Neural cell (in vitro differentiated cells): ENCODE results near the gene MRPL10. TPM values are rescaled to one million over a fixed set of nuclear protein-coding genes. Genes with fewer than 3 reads are reported as not detected.

ENCODE experiments used
- H2AFZ ChIP-seq: fragments of 200-600, 300-800 bp; sonication (generic), shearing (Covaris generic); 2 replicates; pipeline ENCODE4 v1.6.0; 2014; ENCODE audit warnings: low read depth, mild to moderate bottlenecking, antibody characterized with exemption, low read length, moderate library complexity
- H3F3A ChIP-seq: fragments of 200-600 bp; shearing (Covaris generic); 2 replicates; pipeline ENCODE4 v1.6.1; 2016; ENCODE audit warnings: mild to moderate bottlenecking, moderate library complexity, mixed read lengths, antibody characterized with exemption, low read length; ENCODE audit not compliant: insufficient read depth, poor library complexity, severe bottlenecking
- H3K27ac ChIP-seq: fragments of 200-600, 300-800 bp; sonication (generic), shearing (Covaris generic); 2 replicates; pipeline ENCODE4 v1.5.1; 2014; ENCODE audit warnings: mild to moderate bottlenecking, low read length, moderate library complexity
- H3K27me3 ChIP-seq: fragments of 300-800, 200-600 bp; sonication (generic), shearing (Covaris generic); 2 replicates; pipeline ENCODE4 v1.6.0; 2014; ENCODE audit warnings: mild to moderate bottlenecking, low read depth, low read length, moderate library complexity; ENCODE audit not compliant: insufficient read depth
- H3K36me3 ChIP-seq: fragments of 300-800, 200-600 bp; sonication (generic), shearing (Covaris generic); 2 replicates; pipeline ENCODE4 v1.5.1; 2014; ENCODE audit warnings: mild to moderate bottlenecking, antibody characterized with exemption, low read length, moderate library complexity; ENCODE audit not compliant: insufficient read depth
- H3K4me2 ChIP-seq: fragments of 300-800, 200-600 bp; sonication (generic), shearing (Covaris generic); 2 replicates; pipeline ENCODE4 v1.6.0; 2014; ENCODE audit warnings: mild to moderate bottlenecking, low read length
- H3K4me3 ChIP-seq: fragments of 300-800, 200-600 bp; sonication (generic), shearing (Covaris generic); 2 replicates; pipeline ENCODE4 v1.5.1; 2014; ENCODE audit warnings: mild to moderate bottlenecking, low read length, moderate library complexity
- H3K79me2 ChIP-seq: fragments of 200-600 bp; shearing (Covaris generic); replicated peaks from 2 replicates; pipeline ENCODE4 v1.6.0; 2014; ENCODE audit warnings: mild to moderate bottlenecking, low read length, moderate library complexity; ENCODE audit not compliant: insufficient read depth
- H3K9ac ChIP-seq: fragments of 300-800, 200-600 bp; sonication (generic), shearing (Covaris generic); 2 replicates; pipeline ENCODE4 v1.6.1; 2016; ENCODE audit warnings: mild to moderate bottlenecking, low read length, mixed read lengths
- H3K9me2 ChIP-seq: fragments of 200-600 bp; shearing (Covaris generic); 2 replicates; pipeline ENCODE4 v1.6.1; 2016; ENCODE audit warnings: mild to moderate bottlenecking, low read length, mixed read lengths; ENCODE audit not compliant: insufficient read depth
- H3K9me3 ChIP-seq: fragments of 200-600, 300-800 bp; sonication (generic), shearing (Covaris generic); 2 replicates; pipeline ENCODE4 v1.6.1; 2016; ENCODE audit warnings: mild to moderate bottlenecking, mixed run types, low read length, moderate library complexity, mixed read lengths
- H4K20me1 ChIP-seq: fragments of 200-600 bp; shearing (Covaris generic); 2 replicates; pipeline ENCODE4 v1.6.1; 2016; ENCODE audit warnings: mild to moderate bottlenecking, mixed run types; ENCODE audit not compliant: insufficient read depth
- CTCF ChIP-seq: fragments of 450-650 bp; IDR thresholded peaks from 2 replicates; pipeline ENCODE4 v1.5.1; 2014; ENCODE audit warnings: antibody characterized with exemption, mild to moderate bottlenecking, moderate library complexity; ENCODE audit not compliant: poor library complexity, severe bottlenecking
- EP300 ChIP-seq: fragments of 450-650 bp; conservative IDR thresholded peaks from 2 replicates; pipeline ENCODE4 v1.6.1; 2014; ENCODE audit warnings: antibody characterized with exemption, mild to moderate bottlenecking, moderate library complexity; ENCODE audit not compliant: poor library complexity, severe bottlenecking
- EZH2 ChIP-seq: fragments of 200-600, 300-800 bp; shearing (Covaris generic), sonication (generic); IDR thresholded peaks from 2 replicates; pipeline ENCODE4 v1.6.1; 2014; ENCODE audit warnings: antibody characterized with exemption, low read length, borderline replicate concordance, mild to moderate bottlenecking; ENCODE audit not compliant: insufficient read depth, poor library complexity, severe bottlenecking
- MXI1 ChIP-seq: fragments of 450-650 bp; conservative IDR thresholded peaks from 2 replicates; pipeline ENCODE4 v1.6.1; 2014; ENCODE audit warnings: antibody characterized with exemption, mild to moderate bottlenecking; ENCODE audit not compliant: poor library complexity, severe bottlenecking
- POLR2AphosphoS5 ChIP-seq: IDR thresholded peaks from 2 replicates; pipeline ENCODE4 v1.6.1; 2012
- RAD21 ChIP-seq: fragments of 450-650 bp; conservative IDR thresholded peaks from 2 replicates; pipeline ENCODE4 v1.6.1; 2014; ENCODE audit warnings: antibody characterized with exemption, mild to moderate bottlenecking, moderate library complexity
- SMC3 ChIP-seq: fragments of 450-650 bp; conservative IDR thresholded peaks from 2 replicates; pipeline ENCODE4 v1.6.1; 2014; ENCODE audit warnings: antibody characterized with exemption, mild to moderate bottlenecking, moderate library complexity; ENCODE audit not compliant: poor library complexity
- TAF1 ChIP-seq: IDR thresholded peaks from 2 replicates; pipeline ENCODE4 v1.6.1; 2012; ENCODE audit warnings: low read depth
- polyA plus RNA-seq: library from polyadenylated mRNA; depleted of rRNA; stranded (reverse); fragments of >200 nt; gene quantifications from 2 replicates; pipeline ENCODE4 v1.2.3, GENCODE V29; 2014
- TF ChIP-seq, protein P1 (sequence below): IDR thresholded peaks from 2 replicates; pipeline ENCODE4 v1.6.1; 2012; ENCODE audit warnings: borderline replicate concordance

MRPL10 gene
- polyA plus RNA-seq, 1 donor from 2014 or later, result 34.2 TPM

GRCh38 chr17:47785538-47786123, 45.7 kb downstream of the MRPL10 start:
- H3K27me3 ChIP-seq, result peaks cover 58% of the 10 kb centered on the region
- TF ChIP-seq EZH2, result no peak
- TF ChIP-seq CTCF, result no peak
- no peak for TF ChIP-seq MXI1
- no peak for TF ChIP-seq RAD21
- no peak for TF ChIP-seq SMC3
- no peak for TF ChIP-seq TAF1
- TF ChIP-seq, protein P1, sequence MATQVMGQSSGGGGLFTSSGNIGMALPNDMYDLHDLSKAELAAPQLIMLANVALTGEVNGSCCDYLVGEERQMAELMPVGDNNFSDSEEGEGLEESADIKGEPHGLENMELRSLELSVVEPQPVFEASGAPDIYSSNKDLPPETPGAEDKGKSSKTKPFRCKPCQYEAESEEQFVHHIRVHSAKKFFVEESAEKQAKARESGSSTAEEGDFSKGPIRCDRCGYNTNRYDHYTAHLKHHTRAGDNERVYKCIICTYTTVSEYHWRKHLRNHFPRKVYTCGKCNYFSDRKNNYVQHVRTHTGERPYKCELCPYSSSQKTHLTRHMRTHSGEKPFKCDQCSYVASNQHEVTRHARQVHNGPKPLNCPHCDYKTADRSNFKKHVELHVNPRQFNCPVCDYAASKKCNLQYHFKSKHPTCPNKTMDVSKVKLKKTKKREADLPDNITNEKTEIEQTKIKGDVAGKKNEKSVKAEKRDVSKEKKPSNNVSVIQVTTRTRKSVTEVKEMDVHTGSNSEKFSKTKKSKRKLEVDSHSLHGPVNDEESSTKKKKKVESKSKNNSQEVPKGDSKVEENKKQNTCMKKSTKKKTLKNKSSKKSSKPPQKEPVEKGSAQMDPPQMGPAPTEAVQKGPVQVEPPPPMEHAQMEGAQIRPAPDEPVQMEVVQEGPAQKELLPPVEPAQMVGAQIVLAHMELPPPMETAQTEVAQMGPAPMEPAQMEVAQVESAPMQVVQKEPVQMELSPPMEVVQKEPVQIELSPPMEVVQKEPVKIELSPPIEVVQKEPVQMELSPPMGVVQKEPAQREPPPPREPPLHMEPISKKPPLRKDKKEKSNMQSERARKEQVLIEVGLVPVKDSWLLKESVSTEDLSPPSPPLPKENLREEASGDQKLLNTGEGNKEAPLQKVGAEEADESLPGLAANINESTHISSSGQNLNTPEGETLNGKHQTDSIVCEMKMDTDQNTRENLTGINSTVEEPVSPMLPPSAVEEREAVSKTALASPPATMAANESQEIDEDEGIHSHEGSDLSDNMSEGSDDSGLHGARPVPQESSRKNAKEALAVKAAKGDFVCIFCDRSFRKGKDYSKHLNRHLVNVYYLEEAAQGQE, result no peak
- no peak for TF ChIP-seq EP300
- TF ChIP-seq POLR2AphosphoS5, result no peak

DNA sequence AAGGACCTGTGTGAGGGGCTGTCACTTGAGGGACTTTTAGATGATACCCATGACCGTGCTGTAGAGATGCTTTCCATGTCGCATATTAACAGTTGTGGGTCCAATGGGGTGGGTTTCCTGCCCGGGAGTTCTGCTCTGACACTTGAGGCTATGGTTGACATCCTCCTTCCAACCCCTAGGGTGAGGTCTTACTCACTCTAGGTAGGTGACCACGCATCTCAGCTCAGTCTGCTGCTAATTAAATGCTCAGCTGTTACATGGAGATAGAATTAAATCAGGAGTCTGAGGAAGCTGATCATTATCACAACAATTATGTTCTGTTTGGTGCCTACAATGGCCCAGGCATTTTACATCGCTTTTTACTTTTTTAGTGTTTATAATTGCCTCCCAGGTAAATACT, 49.9 kb downstream of the MRPL10 start:
- H3K27ac ChIP-seq, result no peak overlapping the region
- no peak overlapping the region for H3K4me3 ChIP-seq
- no peaks in the 10 kb centered on the region for H3K9me3 ChIP-seq
- no peaks in the 10 kb centered on the region for H3K79me2 ChIP-seq
- no peak overlapping the region for H2AFZ ChIP-seq
- TF ChIP-seq TAF1 (no peak), EZH2 (no peak), SMC3 (no peak)
- TF ChIP-seq, protein P1, result no peak
- no peaks in the 10 kb centered on the region for H3F3A ChIP-seq
- no peaks in the 10 kb centered on the region for H3K9me2 ChIP-seq
- H3K36me3 ChIP-seq, result no peaks in the 10 kb centered on the region
- peaks cover 23% of the 10 kb centered on the region for H3K27me3 ChIP-seq
- H4K20me1 ChIP-seq, result no peaks in the 10 kb centered on the region
- H3K9ac ChIP-seq, result no peak overlapping the region
- H3K4me2 ChIP-seq, result no peak overlapping the region

More at GRCh38 chr17:47785538-47786123, 45.7 kb downstream of the MRPL10 start:
- Histone ChIP-seq H3K27ac (no peak overlapping the region), H3K79me2 (no peaks in the 10 kb centered on the region), H3K9me3 (no peaks in the 10 kb centered on the region), H3K4me2 (no peak overlapping the region), H3K9ac (no peak overlapping the region), H2AFZ (no peak overlapping the region), H3K9me2 (no peaks in the 10 kb centered on the region), H3K36me3 (no peaks in the 10 kb centered on the region), H4K20me1 (no peaks in the 10 kb centered on the region), H3F3A (no peaks in the 10 kb centered on the region), H3K4me3 (no peak overlapping the region)
